HG03039 (cell line): ENCODE results near the gene UFL1.

Source experiments
- ATAC-seq: cut with Tn5 transposase; IDR thresholded peaks from one replicate; pipeline ENCODE4 v1.9.1; 2021; ENCODE audit warnings: mild to moderate bottlenecking, moderate library complexity; ENCODE audit not compliant: unreplicated experiment

The UFL1 gene

DNA sequence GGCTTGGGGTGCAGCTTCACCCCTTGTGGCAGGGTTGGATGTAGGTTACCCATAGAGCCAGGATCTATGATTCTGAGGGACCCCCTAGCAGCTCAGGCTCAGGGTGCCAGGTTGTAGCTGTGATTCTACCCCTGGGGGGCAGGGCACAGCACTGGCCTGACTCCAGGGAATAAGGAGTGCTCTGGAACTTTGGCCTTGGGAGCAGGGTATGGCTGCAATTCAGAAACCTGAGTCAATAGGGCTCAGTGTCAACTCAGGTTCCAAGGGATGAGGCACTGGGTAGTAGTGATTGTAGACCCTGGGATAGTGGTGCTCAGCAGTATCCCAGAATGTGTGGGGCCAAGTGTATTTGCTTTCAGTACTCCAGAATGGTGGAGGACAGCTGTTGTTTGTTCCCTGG lies 49.9 kb downstream of the UFL1 start:
- no peak for ATAC-seq

DNA sequence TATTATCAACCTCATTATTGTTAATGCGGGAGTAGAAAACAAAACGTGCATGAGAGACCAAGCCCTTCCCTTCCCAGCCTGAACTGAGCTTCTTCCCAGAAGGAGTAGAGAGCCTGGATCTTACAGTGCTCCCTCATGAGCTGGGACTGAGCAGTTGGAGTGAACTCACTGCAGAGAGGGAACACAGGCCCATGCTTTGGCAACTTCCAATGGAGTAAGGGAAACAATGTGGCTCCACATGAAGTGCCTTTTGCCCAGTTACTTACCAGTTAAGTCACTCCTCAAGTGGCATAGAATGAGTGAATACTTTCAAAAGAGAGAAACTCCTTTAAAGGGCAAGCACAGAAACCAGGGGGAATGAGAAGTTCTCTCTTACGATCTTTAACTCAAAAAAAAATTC lies 53.8 kb downstream of the UFL1 start:
- no peak for ATAC-seq

DNA sequence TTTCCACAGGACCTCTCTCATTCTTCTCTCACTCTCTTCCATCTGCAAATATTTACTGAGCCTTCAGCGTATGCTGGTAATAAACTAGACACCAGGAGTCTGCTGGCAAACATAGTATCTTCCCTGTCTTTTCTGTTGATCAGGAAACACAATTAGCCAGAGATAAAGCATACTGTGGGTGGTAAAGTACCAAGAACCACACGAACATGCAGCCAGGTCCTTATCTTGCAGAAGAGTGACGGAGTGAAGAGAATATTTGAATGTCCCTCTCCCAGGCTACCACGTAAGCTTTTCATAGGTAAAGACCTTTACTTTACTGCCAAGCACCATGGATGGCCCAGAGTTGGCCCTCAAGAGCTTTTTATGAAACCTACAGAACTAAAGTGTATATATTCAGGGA lies 54.6 kb downstream of the UFL1 start:
- no peak for ATAC-seq

DNA sequence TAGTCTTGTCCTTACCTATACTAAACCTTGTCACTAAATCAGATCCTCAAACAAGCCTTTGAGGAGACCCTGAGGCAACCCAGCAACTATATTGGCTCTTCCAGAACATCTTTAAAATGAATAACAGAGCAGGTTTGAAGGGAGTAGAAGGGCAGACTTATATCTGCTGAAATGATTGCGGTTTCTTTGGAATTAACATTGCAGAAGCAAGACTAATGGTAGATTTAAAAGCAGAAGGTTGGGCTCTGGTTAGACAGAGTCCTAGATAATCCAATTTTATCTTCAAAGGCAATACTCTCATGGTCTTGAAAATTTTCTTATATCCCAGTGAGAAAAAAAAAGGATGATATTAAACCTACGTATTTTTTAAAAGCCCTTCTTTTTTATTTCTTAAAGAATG lies 60.4 kb downstream of the UFL1 start:
- no peak for ATAC-seq

DNA sequence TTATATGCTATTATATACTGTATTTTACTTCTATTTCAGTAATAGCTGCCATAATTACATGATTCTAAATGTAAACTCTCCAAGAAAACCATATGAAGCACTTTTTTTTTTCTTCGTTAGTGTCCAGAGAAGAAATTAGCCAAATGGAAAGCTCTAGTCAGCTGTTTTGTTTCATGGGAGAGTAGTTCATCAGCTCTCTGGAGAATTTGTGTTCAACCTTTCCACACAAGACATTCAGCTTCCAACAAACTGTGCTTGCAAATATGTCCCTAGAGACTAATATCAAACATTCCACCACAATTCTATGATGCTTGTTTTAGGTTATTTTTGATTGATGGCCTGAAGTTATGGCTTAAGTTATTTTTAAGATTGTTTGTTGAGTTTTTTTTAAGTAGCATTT lies 60.8 kb downstream of the UFL1 start:
- no peak for ATAC-seq

DNA sequence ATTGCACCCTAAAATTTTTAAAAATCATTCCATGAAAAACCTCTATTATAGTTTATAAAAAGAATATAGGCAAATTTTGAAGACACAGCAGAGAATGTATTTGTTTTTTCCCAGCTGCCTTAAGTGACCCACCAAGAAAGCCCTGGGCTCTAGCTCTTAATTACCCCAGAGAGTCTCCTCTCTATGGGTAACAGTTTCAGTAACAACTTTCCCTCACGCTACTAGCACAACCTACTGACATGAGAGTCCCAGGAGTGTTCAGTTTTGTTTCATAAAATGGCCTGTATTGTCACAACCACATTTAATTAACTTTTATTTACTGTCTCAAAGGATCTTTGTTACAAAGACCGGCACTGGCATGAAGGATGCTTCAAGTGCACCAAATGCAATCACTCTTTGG lies 82.8 kb downstream of the UFL1 start:
- ATAC-seq: no peak
